K562 (cell line): ENCODE results near the gene PTBP3. TPM values are rescaled to one million over a fixed set of nuclear protein-coding genes. Genes with fewer than 3 reads are reported as not detected.

ENCODE experiments used
- E2F3 ChIP-seq: fragments of 250-450 bp; sonication (Bioruptor Pico); IDR thresholded peaks from 2 replicates; pipeline ENCODE4 v1.4.0; 2020; ENCODE audit warnings: mild to moderate bottlenecking
- EGR1 ChIP-seq: fragments of 450-650 bp; conservative IDR thresholded peaks from 2 replicates; pipeline ENCODE4 v1.6.1; 2017; ENCODE audit warnings: mild to moderate bottlenecking
- HOMEZ ChIP-seq: fragments of 250-450 bp; sonication (Bioruptor Pico); IDR thresholded peaks from 2 replicates; pipeline ENCODE4 v1.4.0; 2020; ENCODE audit warnings: mild to moderate bottlenecking, moderate library complexity
- NCOA2 ChIP-seq, 2 experiments: fragments of 450-650 bp; IDR thresholded peaks; 2 replicates each; pipeline ENCODE4 v1.6.1; 2018; ENCODE audit warnings: mild to moderate bottlenecking in 2 of 2, moderate library complexity in 1 of 2; ENCODE audit not compliant: partially characterized antibody in 2 of 2
- RFX5 ChIP-seq: IDR thresholded peaks from 2 replicates; pipeline ENCODE4 v1.6.1; 2011; ENCODE audit warnings: low read depth, mild to moderate bottlenecking, improper control_type of control experiment, low read length
- TEAD2 ChIP-seq: fragments of 450-650 bp; IDR thresholded peaks from 2 replicates; pipeline ENCODE4 v1.6.1; 2016; ENCODE audit warnings: missing genetic modification characterization, control low read depth, missing compliant biosample characterization
- TFAM ChIP-seq: fragments of 250-450 bp; sonication (Bioruptor Pico); conservative IDR thresholded peaks from 2 replicates; pipeline ENCODE4 v1.5.0; 2021; ENCODE audit warnings: mild to moderate bottlenecking, moderate library complexity
- ZHX1 ChIP-seq: fragments of 150-350 bp; conservative IDR thresholded peaks from 2 replicates; pipeline ENCODE4 v1.6.1; 2014; ENCODE audit warnings: low read length
- ZMIZ1 ChIP-seq, 2 experiments: fragments of 150-350 bp in 1 of 2; IDR thresholded peaks; 2 replicates each; pipeline ENCODE4 v1.6.1; 2012 to 2016; ENCODE audit warnings: low read depth in 2 of 2, low read length in 2 of 2, mild to moderate bottlenecking in 1 of 2, moderate library complexity in 1 of 2
- ZNF699 ChIP-seq: fragments of 250-450 bp; sonication (Bioruptor Pico); IDR thresholded peaks from 2 replicates; pipeline ENCODE4 v1.8.0; 2021; ENCODE audit warnings: mild to moderate bottlenecking, moderate library complexity; ENCODE audit not compliant: insufficient replicate concordance
- polyA plus RNA-seq, 8 experiments: library from polyadenylated mRNA; depleted of rRNA in 4 of 8; stranded (reverse) in 5 of 8; unstranded in 3 of 8; fragments of >200 nt; fragmentation: Nextera tagmentation in 2 of 8; fragmentation: Illumina TruSeq in 1 of 8; extraction: Ambion mirVana in 2 of 8; extraction: Trizol in 1 of 8; gene quantifications; 2 replicates each; pipeline versions ENCODE4 v1.2.1 to v1.2.3, GENCODE V29; 2011 to 2014; ENCODE audit warnings: inconsistent platforms in 1 of 8, missing spikeins in 1 of 8
- total RNA-seq, 7 experiments: library from RNA; depleted of rRNA in 6 of 7; stranded (reverse); fragments of >200 nt in 6 of 7; fragmentation: Illumina TruSeq in 2 of 7; extraction: Trizol in 2 of 7; gene quantifications; 2 replicates each; pipeline versions ENCODE4 v1.2.1 to v1.2.3, GENCODE V29; 2011 to 2021; ENCODE audit warnings: low replicate concordance in 1 of 7

PTBP3 gene
- total and polyA plus RNA-seq, 9 of the 15 experiments (the other 6 are each of a cell fraction or from before 2014, with no cell fraction given) = 22.4 to 132 (median 68.0) TPM

- TF ChIP-seq HOMEZ (CRISPR knock-in tag) (no peak), TEAD2 (tag) (0 out of 2 replicates have a peak, but pooled peaks have one; percentile 50), TFAM (CRISPR knock-in tag) (no peak), E2F3 (no peak), ZNF699 (no peak), ZMIZ1 (IDR thresholded peaks at IDR 0.05; ENCODE audit: low read depth in 2 of 2, low read length in 2 of 2) (no peak), ZHX1 (no peak), NCOA2 (IDR thresholded peaks at IDR 0.05; ENCODE audit: partially characterized antibody in 2 of 2) (no peak), EGR1 (no peak), RFX5 (no peak)
Measured at GRCh38 chr9:112224401-112225289, 108.8 kb downstream of the PTBP3 start (continued).
